Progenitor cell of endocrine pancreas (in vitro differentiated cells): ENCODE measurements around the gene CALML3. TPM values are rescaled to one million over a fixed set of nuclear protein-coding genes. Genes with fewer than 3 reads are reported as not detected.

Experiments used
- DNase-seq: peaks from one replicate; pipeline ENCODE4 v3.0.0; 2021; ENCODE audit warnings: low spot score; ENCODE audit not compliant: unreplicated experiment
- H3K27ac Mint-ChIP-seq: 2 replicates; pipeline ENCODE4 v1.8.0; 2021; ENCODE audit warnings: mild to moderate bottlenecking, moderate library complexity, mixed read lengths
- H3K27me3 Mint-ChIP-seq: 2 replicates; pipeline ENCODE4 v1.8.0; 2021; ENCODE audit warnings: mixed read lengths
- H3K36me3 Mint-ChIP-seq: 2 replicates; pipeline ENCODE4 v1.8.0; 2022; ENCODE audit warnings: mixed read lengths; ENCODE audit not compliant: insufficient read depth
- H3K4me1 Mint-ChIP-seq: 2 replicates; pipeline ENCODE4 v1.8.0; 2021; ENCODE audit warnings: low read depth, mixed read lengths
- H3K4me3 Mint-ChIP-seq: 2 replicates; pipeline ENCODE4 v1.8.0; 2021; ENCODE audit warnings: low read depth, mild to moderate bottlenecking, moderate library complexity, mixed read lengths
- H3K9me3 Mint-ChIP-seq: 2 replicates; pipeline ENCODE4 v1.8.0; 2021; ENCODE audit warnings: low read depth, mixed read lengths
- CTCF ChIP-seq: fragments of 200-600 bp; sonication (generic); IDR thresholded peaks from one replicate; pipeline ENCODE4 v1.5.0; 2021; ENCODE audit warnings: antibody characterized with exemption, mild to moderate bottlenecking; ENCODE audit not compliant: unreplicated experiment
- total RNA-seq: library from RNA; stranded (reverse); gene quantifications from 2 replicates; pipeline ENCODE4 v1.2.1, GENCODE V29; 2021

Gene CALML3
- total RNA-seq, 1 donor from 2014 or later: not detected

GRCh38 chr10:5509691-5510090, 15.1 kb upstream of the CALML3 start:
- TF ChIP-seq CTCF: no peak
- H3K27ac Mint-ChIP-seq: no peak overlapping the region
- no peak overlapping the region for H3K4me3 Mint-ChIP-seq
- H3K36me3 Mint-ChIP-seq: no peaks in the 10 kb centered on the region
- DNase-seq: no peak
- peaks cover 2% of the 10 kb centered on the region for H3K4me1 Mint-ChIP-seq
- H3K9me3 Mint-ChIP-seq: no peaks in the 10 kb centered on the region
- H3K27me3 Mint-ChIP-seq: peaks cover 30% of the 10 kb centered on the region

- no peaks in the 10 kb centered on the region for H3K36me3 Mint-ChIP-seq
- no peak for DNase-seq
- H3K9me3 Mint-ChIP-seq: no peaks in the 10 kb centered on the region
- H3K27me3 Mint-ChIP-seq: peaks cover 38% of the 10 kb centered on the region
- H3K27ac Mint-ChIP-seq: no peak overlapping the region
- TF ChIP-seq CTCF: no peak
- H3K4me3 Mint-ChIP-seq: no peak overlapping the region
- H3K4me1 Mint-ChIP-seq: peaks cover 2% of the 10 kb centered on the region
Measured at GRCh38 chr10:5510281-5511072, 14.3 kb upstream of the CALML3 start.

- no peak for TF ChIP-seq CTCF
- no peak overlapping the region for H3K4me3 Mint-ChIP-seq
- peaks cover 4% of the 10 kb centered on the region for H3K4me1 Mint-ChIP-seq
- H3K9me3 Mint-ChIP-seq: no peaks in the 10 kb centered on the region
- H3K36me3 Mint-ChIP-seq: no peaks in the 10 kb centered on the region
- peaks cover 45% of the 10 kb centered on the region for H3K27me3 Mint-ChIP-seq
- no peak overlapping the region for H3K27ac Mint-ChIP-seq
- no peak for DNase-seq
Measured at GRCh38 chr10:5511231-5511884, 13.4 kb upstream of the CALML3 start.

- Mint-ChIP-seq H3K9me3 (no peaks in the 10 kb centered on the region), H3K36me3 (no peaks in the 10 kb centered on the region), H3K4me1 (peaks cover 6% of the 10 kb centered on the region), H3K27me3 (peaks cover 48% of the 10 kb centered on the region), H3K27ac (no peak overlapping the region), H3K4me3 (no peak overlapping the region)
- TF ChIP-seq CTCF: no peak
- DNase-seq: no peak
Measured at GRCh38 chr10:5511885-5512280, 12.9 kb upstream of the CALML3 start.

- no peak overlapping the region for H3K27ac Mint-ChIP-seq
- peaks cover 48% of the 10 kb centered on the region for H3K27me3 Mint-ChIP-seq
Measured at GRCh38 chr10:5512331-5512730, 12.4 kb upstream of the CALML3 start.

More at GRCh38 chr10:5512331-5512730, 12.4 kb upstream of the CALML3 start:
- Mint-ChIP-seq H3K4me3 (no peak overlapping the region), H3K36me3 (no peaks in the 10 kb centered on the region), H3K4me1 (peaks cover 10% of the 10 kb centered on the region), H3K9me3 (no peaks in the 10 kb centered on the region)
- TF ChIP-seq CTCF: no peak
- no peak for DNase-seq
